Measurements from ENCODE around the gene DYNC1LI2.

DYNC1LI2 gene

GRCh38 chr16:66677179-66677578 lies 74.2 kb downstream of the DYNC1LI2 start:
- peak overlapping the region; percentile 51 for H3K27ac Mint-ChIP-seq
- no peak for TF ChIP-seq CTCF (IDR thresholded peaks at IDR 0.05)

GRCh38 chr16:66676599-66676998 lies 74.8 kb downstream of the DYNC1LI2 start:
- no peak overlapping the region for H3K4me3 Mint-ChIP-seq
- TF ChIP-seq CTCF (IDR thresholded peaks at IDR 0.05): no peak
- H3K9me3 Mint-ChIP-seq: no peaks in the 10 kb centered on the region
- H3K36me3 Mint-ChIP-seq (ENCODE audit: low read depth): peaks cover 11% of the 10 kb centered on the region
- H3K27ac Mint-ChIP-seq: no peak overlapping the region
- H3K4me1 Mint-ChIP-seq: peaks cover 17% of the 10 kb centered on the region
- peaks cover 3% of the 10 kb centered on the region for H3K27me3 Mint-ChIP-seq (ENCODE audit: low read depth, poor library complexity)
- DNase-seq: no peak

More at GRCh38 chr16:66677179-66677578, 74.2 kb downstream of the DYNC1LI2 start:
- H3K4me1 Mint-ChIP-seq: peaks cover 17% of the 10 kb centered on the region
- H3K27me3 Mint-ChIP-seq (ENCODE audit: low read depth, poor library complexity): peaks cover 3% of the 10 kb centered on the region
- H3K36me3 Mint-ChIP-seq (ENCODE audit: low read depth): peaks cover 14% of the 10 kb centered on the region
- no peak for DNase-seq
- H3K4me3 Mint-ChIP-seq: no peak overlapping the region
- H3K9me3 Mint-ChIP-seq: no peaks in the 10 kb centered on the region

- Mint-ChIP-seq H3K4me1 (peaks cover 17% of the 10 kb centered on the region), H3K4me3 (no peak overlapping the region), H3K27ac (no peak overlapping the region), H3K27me3 (ENCODE audit: low read depth, poor library complexity) (peaks cover 3% of the 10 kb centered on the region), H3K36me3 (ENCODE audit: low read depth) (peaks cover 5% of the 10 kb centered on the region), H3K9me3 (no peaks in the 10 kb centered on the region)
- TF ChIP-seq CTCF (IDR thresholded peaks at IDR 0.05): no peak
- no peak for DNase-seq
These were observed 77.7 kb downstream of the DYNC1LI2 start for GRCh38 chr16:66673691-66674090.

All from nephron progenitor cell (in vitro differentiated cells).